Mesendoderm (in vitro differentiated cells): ENCODE results near the gene ADCY7. TPM values are rescaled to one million over a fixed set of nuclear protein-coding genes. Genes with fewer than 3 reads are reported as not detected.
A peak's percentile ranks its signal among the peaks of the same experiment; 100 is the strongest.

Experiments
- DNase-seq: peaks from one replicate; pipeline ENCODE4 v3.0.0; 2013
- H2AK5ac ChIP-seq: 2 replicates; pipeline ENCODE4 v1.6.1; 2013; ENCODE audit warnings: low read length, inconsistent platforms
- H2BK120ac ChIP-seq: 2 replicates; pipeline ENCODE4 v1.6.1; 2013; ENCODE audit warnings: low read depth, mild to moderate bottlenecking, low read length, moderate library complexity, mixed read lengths
- H2BK15ac ChIP-seq: replicated peaks from 2 replicates; pipeline ENCODE4 v1.6.1; 2013; ENCODE audit warnings: low read depth, mild to moderate bottlenecking, moderate library complexity
- H2BK5ac ChIP-seq: 2 replicates; pipeline ENCODE4 v1.6.1; 2013; ENCODE audit warnings: low read length, inconsistent platforms
- H3K18ac ChIP-seq: 2 replicates; pipeline ENCODE4 v1.6.1; 2013; ENCODE audit warnings: mild to moderate bottlenecking, low read length, mixed read lengths
- H3K23ac ChIP-seq: one replicate; pipeline ENCODE4 v1.6.1; 2013; ENCODE audit warnings: low read length
- H3K27ac ChIP-seq: 2 replicates; pipeline ENCODE4 v1.5.1; 2013; ENCODE audit warnings: low read depth, mild to moderate bottlenecking, inconsistent platforms, low read length, moderate library complexity
- H3K27me3 ChIP-seq: 2 replicates; pipeline ENCODE4 v1.6.1; 2013; ENCODE audit warnings: low read length, control low read depth, mild to moderate bottlenecking, inconsistent platforms; ENCODE audit not compliant: insufficient read depth, poor library complexity
- H3K36me3 ChIP-seq: 2 replicates; pipeline ENCODE4 v1.6.1; 2013; ENCODE audit warnings: low read length, inconsistent platforms; ENCODE audit not compliant: control insufficient read depth, insufficient read depth
- H3K4ac ChIP-seq: one replicate; pipeline ENCODE4 v1.6.1; 2013; ENCODE audit warnings: low read depth, mild to moderate bottlenecking, low read length, moderate library complexity
- H3K4me1 ChIP-seq: 2 replicates; pipeline ENCODE4 v1.6.1; 2013; ENCODE audit warnings: low read depth, low read length, inconsistent platforms; ENCODE audit not compliant: control insufficient read depth
- H3K4me2 ChIP-seq: 2 replicates; pipeline ENCODE4 v1.6.1; 2013; ENCODE audit warnings: low read length
- H3K4me3 ChIP-seq: 2 replicates; pipeline ENCODE4 v1.5.1; 2013; ENCODE audit warnings: mild to moderate bottlenecking, low read length
- H3K56ac ChIP-seq: one replicate; pipeline ENCODE4 v1.6.1; 2013; ENCODE audit warnings: low read length
- H3K79me1 ChIP-seq: 2 replicates; pipeline ENCODE4 v1.6.1; 2013; ENCODE audit warnings: low read length, inconsistent platforms
- H3K79me2 ChIP-seq: 2 replicates; pipeline ENCODE4 v1.6.1; 2013; ENCODE audit warnings: mild to moderate bottlenecking, low read length; ENCODE audit not compliant: control insufficient read depth, insufficient read depth
- H3K9ac ChIP-seq: 2 replicates; pipeline ENCODE4 v1.6.1; 2013; ENCODE audit warnings: low read length, inconsistent platforms
- H4K5ac ChIP-seq: one replicate; pipeline ENCODE4 v1.6.1; 2013; ENCODE audit warnings: low read length
- H4K8ac ChIP-seq: one replicate; pipeline ENCODE4 v1.6.1; 2013; ENCODE audit warnings: low read depth, mild to moderate bottlenecking, control low read depth, low read length, moderate library complexity
- WGBS: extraction: QIAGEN DNeasy Blood & Tissue Kit; methylation state at CpG from one replicate; pipeline ENCODE4 v1.1.7; 2013; ENCODE audit warnings: low lambda C conversion rate, missing lambda C conversion rate; ENCODE audit not compliant: insufficient coverage; ENCODE audit errors: extremely low coverage; 5-methylcytosine and 5-hydroxymethylcytosine counted together
- small RNA-seq: library from polyadenylated mRNA; stranded (forward); fragments of <200 nt; extraction: miRNeasy Mini kit (QIAGEN cat#:217004); gene quantifications from one replicate; pipeline ENCODE3, GENCODE V24; 2013; ENCODE audit not compliant: insufficient read depth

The ADCY7 gene

DNA sequence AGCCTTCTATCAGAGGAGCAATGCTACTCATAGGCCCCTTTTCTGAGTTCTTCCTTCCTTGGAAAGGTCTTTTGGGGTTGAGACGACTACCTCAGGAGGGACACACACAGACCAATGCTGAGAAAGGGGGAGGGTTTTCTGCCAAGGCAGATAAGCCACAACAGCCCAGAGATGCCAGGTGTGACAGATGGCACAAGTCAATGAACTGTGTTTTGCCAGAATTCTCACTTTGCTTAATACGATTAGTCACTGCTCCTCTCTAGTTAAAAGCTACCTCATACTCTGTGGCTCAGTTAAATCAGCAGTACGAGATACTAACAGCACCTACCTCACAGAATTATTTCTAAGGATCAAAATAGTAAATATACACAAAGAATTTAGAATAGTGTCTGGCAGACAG, 94.4 kb downstream of the ADCY7 start:
- no peak overlapping the region for H2BK5ac ChIP-seq
- H2BK15ac ChIP-seq: no peak overlapping the region
- no peak overlapping the region for H4K5ac ChIP-seq
- H3K4me3 ChIP-seq: no peak overlapping the region
- H3K27me3 ChIP-seq: no peaks in the 10 kb centered on the region
- H3K4ac ChIP-seq: no peak overlapping the region
- no peak overlapping the region for H2AK5ac ChIP-seq
- peaks cover 10% of the 10 kb centered on the region for H3K79me1 ChIP-seq
- no peak overlapping the region for H2BK120ac ChIP-seq
- H3K56ac ChIP-seq: no peak overlapping the region
- peak; percentile 18 for DNase-seq
- H3K79me2 ChIP-seq: peaks cover 22% of the 10 kb centered on the region
- H3K4me2 ChIP-seq: no peak overlapping the region
- H4K8ac ChIP-seq: no peak overlapping the region
- no peak overlapping the region for H3K27ac ChIP-seq
- no peaks in the 10 kb centered on the region for H3K4me1 ChIP-seq
- WGBS: no CpG with 5 or more reads among the region's 3 CpGs
- H3K9ac ChIP-seq: no peak overlapping the region
- H3K18ac ChIP-seq: no peak overlapping the region
- no peaks in the 10 kb centered on the region for H3K36me3 ChIP-seq
- H3K23ac ChIP-seq: no peak overlapping the region

DNA sequence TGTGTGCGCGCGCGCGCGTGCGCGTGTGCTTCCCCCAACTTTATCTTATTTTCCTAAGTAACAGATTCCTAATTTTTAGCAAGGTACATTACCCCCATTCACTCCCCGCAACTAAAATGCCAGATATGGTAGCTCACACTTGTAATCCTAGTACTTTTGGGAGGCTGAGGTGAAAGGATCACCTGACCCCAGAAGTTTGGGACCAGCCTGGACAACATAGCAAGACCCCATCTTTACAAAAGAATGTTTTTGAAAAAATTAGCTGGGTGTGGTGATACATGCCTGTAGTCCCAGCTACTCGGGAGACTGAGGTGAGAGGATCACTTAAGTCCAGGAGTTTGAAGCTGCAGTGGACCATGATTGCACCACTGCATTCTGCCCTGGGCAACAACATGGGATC, 97.3 kb downstream of the ADCY7 start:
- no peak for DNase-seq
- Histone ChIP-seq H3K4me2 (no peak overlapping the region), H3K23ac (no peak overlapping the region), H3K18ac (no peak overlapping the region), H2BK15ac (no peak overlapping the region), H2BK5ac (no peak overlapping the region), H3K4me3 (no peak overlapping the region), H3K9ac (no peak overlapping the region), H3K79me2 (peaks cover 35% of the 10 kb centered on the region), H4K5ac (no peak overlapping the region), H3K4me1 (peaks cover 3% of the 10 kb centered on the region), H3K56ac (no peak overlapping the region), H2BK120ac (no peak overlapping the region), H3K27ac (no peak overlapping the region), H3K79me1 (peaks cover 11% of the 10 kb centered on the region), H3K27me3 (no peaks in the 10 kb centered on the region), H3K36me3 (no peaks in the 10 kb centered on the region), H2AK5ac (no peak overlapping the region), H4K8ac (no peak overlapping the region), H3K4ac (no peak overlapping the region)
- WGBS: no CpG with 5 or more reads among the region's 10 CpGs

DNA sequence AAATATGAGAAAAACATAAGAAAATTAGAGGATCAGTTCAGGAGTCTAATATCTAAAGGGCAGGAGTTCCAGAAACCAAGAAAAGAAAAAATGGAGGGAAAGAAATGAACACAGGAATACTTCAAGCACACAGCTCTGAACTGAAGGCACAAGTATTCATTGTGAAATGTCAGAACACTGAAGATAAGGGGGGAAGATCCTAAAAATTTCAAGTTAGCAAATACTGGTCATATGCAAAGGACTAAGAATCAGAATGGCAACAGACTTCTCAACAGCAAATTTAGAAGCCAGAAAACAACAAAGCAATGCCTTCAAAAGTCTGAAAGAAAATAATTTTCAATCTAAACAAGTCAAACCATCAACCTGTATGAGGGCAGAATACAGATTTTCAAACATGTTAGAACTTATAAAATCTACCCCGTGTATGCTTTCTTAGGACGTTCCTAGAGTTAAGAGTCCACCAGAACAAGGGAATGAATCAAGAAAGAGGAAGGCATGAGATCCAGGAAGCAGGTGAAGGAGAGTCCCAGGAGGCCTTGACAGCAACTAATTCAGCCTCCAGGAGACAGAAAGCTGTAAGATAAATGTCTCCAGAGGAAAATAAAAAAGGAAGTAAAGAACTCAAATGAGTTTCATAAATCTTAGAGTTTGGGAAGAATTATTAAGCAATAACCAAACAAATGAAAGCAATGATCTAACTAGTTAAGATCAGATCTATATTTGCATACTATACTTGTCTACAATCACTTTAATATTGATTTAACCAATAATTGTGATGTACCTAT, 99.6 kb downstream of the ADCY7 start:
- Histone ChIP-seq H2BK15ac (no peak overlapping the region), H2AK5ac (no peak overlapping the region), H3K56ac (peak overlapping the region; percentile 17), H2BK120ac (no peak overlapping the region), H2BK5ac (no peak overlapping the region), H3K4ac (no peak overlapping the region), H3K27me3 (no peaks in the 10 kb centered on the region), H3K4me1 (peaks cover 4% of the 10 kb centered on the region), H3K4me3 (no peak overlapping the region), H3K9ac (no peak overlapping the region), H4K8ac (no peak overlapping the region), H3K4me2 (no peak overlapping the region), H3K79me1 (peaks cover 6% of the 10 kb centered on the region), H3K36me3 (no peaks in the 10 kb centered on the region), H3K18ac (no peak overlapping the region), H3K27ac (no peak overlapping the region), H3K23ac (no peak overlapping the region), H3K79me2 (peaks cover 25% of the 10 kb centered on the region), H4K5ac (no peak overlapping the region)
- no CpG with 5 or more reads among the region's 2 CpGs for WGBS
- DNase-seq: no peak

Small RNAs within 50 kb of the gene (small RNA-seq; reads per million reads assigned to genes)
- gene MIR6771: not detected
